ENCODE results near the gene CMTM1.

The CMTM1 gene

DNA sequence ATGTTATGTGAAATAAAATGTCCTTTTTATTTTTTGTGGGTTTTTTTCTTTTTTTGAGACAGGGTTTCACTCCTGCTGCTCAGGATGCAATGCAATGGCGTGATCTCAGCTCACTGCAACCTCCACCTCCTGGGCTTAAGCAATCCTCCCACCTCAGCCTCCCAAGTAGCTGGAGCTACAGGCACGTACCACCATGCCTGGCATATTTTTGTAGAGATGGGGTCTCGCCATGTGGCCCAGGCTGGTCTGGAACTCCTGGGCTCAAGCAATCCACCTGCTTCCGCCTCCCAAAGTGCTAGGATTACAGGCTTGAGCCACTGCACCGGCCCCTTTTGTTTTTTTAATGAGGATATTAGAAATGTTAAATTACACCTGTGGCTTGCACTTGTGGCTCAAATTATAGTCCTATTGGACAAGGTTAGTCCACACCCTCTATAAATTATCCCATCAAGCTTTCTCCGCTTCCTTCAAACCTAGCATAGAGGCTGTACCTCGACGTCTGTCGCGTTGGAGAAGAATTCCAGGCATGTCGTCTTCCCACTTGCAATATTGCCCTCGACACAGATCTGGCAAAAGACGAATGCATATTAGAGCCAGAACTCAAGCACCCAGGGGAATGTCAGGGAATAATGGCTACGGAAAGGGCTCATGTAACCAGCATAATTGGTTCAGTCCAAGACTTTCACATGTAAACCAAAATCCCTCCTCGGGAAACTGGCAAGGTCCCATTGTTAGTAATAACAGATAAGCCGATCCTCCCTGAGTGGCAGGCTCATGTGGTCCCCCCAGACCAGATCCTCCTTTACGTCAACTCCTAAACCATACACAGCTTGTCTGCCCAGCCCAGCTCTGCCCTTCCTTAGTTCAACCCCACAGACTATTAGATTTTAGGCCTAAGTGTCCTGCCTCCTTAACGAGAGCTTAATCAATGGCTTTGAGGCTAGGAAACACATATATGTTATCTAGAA is 24.6 kb upstream of the CMTM1 start:
- DNase-seq (ENCODE audit: low spot score), result no peak
- TF ChIP-seq, protein P1, sequence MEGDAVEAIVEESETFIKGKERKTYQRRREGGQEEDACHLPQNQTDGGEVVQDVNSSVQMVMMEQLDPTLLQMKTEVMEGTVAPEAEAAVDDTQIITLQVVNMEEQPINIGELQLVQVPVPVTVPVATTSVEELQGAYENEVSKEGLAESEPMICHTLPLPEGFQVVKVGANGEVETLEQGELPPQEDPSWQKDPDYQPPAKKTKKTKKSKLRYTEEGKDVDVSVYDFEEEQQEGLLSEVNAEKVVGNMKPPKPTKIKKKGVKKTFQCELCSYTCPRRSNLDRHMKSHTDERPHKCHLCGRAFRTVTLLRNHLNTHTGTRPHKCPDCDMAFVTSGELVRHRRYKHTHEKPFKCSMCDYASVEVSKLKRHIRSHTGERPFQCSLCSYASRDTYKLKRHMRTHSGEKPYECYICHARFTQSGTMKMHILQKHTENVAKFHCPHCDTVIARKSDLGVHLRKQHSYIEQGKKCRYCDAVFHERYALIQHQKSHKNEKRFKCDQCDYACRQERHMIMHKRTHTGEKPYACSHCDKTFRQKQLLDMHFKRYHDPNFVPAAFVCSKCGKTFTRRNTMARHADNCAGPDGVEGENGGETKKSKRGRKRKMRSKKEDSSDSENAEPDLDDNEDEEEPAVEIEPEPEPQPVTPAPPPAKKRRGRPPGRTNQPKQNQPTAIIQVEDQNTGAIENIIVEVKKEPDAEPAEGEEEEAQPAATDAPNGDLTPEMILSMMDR (IDR thresholded peaks at IDR 0.05; ENCODE audit: extremely low read depth, missing control alignments), result no peak

DNA sequence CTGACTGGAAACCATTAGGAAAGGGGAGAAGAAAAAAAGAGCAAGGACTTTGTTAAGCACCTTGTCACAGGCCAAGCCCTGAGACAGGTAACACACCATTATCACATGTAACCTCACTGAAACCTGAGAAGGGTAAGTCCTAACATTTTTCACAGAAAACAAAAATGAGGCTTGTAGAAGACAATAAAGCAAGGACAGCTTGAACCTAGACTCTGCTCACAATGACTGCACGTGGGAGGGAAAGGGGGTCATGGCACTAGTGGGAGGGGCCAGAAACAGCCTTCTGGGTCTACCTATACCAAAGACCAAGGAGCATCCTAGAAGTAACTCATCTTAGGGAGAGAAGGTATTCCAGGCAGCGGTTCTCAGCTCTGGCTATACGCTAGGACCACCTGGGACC is 23.8 kb upstream of the CMTM1 start:
- no peak for DNase-seq (ENCODE audit: low spot score)
- TF ChIP-seq, protein P1 (IDR thresholded peaks at IDR 0.05; ENCODE audit: extremely low read depth, missing control alignments), result no peak

DNA sequence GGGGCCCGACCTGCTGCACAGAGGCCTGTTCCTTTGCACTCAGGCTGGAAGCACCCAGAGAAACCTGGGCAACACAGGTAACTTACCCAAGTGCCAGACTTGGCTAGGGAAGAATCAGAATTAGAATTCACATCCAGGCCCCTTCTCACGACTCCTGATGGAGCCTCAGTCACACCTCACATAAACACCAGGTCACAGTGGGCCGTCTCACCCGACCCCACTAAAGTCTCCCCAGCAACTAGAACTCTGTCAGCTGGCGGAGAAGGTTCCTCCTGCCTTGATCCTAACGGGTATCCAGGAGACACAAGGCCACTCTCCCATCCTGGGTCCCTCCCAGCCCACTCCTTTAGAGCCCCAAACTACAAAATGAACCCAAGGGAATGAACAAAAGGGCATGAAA is 22.7 kb upstream of the CMTM1 start:
- no peak for DNase-seq (ENCODE audit: low spot score)
- TF ChIP-seq, protein P1 (IDR thresholded peaks at IDR 0.05; ENCODE audit: extremely low read depth, missing control alignments), result no peak

DNA sequence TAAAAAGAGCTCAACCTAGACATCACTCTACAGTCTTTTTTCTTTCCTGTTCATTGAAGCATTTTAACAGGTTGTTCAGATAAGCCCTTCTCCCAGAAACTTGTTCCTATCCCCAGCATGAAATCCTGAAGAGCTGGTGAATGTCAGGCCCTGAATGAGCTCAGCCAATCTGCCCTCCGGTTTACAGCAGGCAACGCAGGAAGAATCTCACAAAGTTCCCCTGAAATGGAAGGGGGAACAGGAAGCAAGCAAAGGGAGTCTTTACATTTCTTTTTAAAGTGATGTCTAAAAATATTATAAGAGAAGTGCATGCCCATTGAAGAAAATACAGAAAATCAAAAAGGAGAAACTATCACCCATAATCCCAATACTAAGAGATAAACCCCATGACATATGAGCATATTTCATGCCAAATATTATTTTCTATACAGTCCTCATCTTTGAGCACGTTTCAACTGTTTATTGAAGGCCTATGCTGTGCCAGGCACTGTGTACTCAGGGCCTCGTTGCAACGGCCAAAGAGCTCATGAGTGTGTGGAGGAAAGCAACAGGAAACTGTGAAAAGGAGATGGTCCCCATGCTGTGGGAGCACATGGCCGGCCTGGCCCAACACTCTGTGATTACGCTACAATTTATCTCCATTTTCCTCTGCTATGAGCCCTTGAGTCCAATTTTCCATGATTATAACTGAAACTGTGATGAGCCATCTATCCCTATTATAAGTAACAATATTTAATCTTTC is 22.1 kb upstream of the CMTM1 start:
- DNase-seq (ENCODE audit: low spot score), result no peak
- TF ChIP-seq, protein P1 (IDR thresholded peaks at IDR 0.05; ENCODE audit: extremely low read depth, missing control alignments), result no peak

DNA sequence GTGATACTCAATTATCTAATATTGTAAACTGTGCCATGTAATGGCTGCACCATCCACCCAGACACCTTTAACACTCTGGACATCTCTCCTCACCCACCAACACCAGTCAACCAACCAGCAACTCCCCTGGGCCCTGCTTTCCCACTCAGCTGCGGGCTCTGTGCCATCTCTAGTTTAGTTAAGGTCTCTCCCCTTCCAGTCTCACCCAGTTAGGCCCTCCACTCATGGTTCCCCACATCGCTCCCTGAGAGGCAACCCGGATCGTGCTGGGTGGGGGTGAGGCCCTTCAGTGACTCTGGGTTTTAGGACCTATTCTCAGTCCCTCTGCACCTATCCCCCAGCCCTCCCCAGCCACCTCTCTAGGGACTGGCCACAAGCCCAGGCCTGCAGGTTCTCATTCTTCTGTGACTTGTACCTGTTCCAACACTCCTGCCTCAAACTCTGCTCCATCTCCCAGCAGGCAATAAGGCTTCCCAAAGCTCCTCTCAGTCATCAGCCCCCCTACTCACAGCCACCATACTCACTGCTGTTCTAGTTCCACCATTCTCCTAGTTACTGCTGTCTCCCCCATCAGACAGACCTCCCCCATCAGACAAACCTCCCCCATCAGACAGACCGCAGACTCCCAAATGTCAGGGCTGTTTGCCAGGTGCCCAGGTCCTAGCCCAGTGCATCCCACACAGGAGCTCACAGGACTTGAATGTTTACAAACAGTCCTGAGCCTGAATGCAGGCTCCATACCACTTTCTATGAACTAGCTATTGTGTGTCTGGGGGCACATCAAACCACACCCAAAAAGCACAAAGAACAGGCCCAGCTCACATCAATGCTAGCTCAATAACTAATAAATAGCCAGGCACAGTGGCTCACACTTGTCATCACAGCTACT is 18.9 kb upstream of the CMTM1 start:
- TF ChIP-seq, protein P1 (IDR thresholded peaks at IDR 0.05; ENCODE audit: extremely low read depth, missing control alignments), result no peak
- no peak for DNase-seq (ENCODE audit: low spot score)

DNA sequence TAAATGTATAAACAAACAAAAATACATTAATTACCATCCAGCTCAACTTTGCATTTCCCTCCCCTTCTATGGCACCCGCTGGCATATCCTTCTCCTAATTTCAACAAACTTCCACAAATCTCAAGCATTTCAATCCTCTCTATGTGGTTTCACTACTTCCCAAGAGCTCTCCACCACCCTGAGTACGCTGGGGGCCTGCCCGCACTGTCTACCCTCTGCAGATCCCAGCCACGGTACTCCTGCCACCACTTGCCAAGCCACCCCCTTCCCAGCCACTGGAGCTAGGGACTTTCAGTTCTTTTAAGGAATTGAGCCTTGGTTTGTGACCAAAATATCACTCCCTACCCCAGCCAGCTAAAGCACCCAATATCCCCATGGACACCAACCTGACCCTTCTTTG is 18.2 kb upstream of the CMTM1 start:
- no peak for DNase-seq (ENCODE audit: low spot score)
- TF ChIP-seq, protein P1 (IDR thresholded peaks at IDR 0.05; ENCODE audit: extremely low read depth, missing control alignments), result no peak
